Choroid plexus epithelial cell (primary cell): Measurements from ENCODE around the gene FMO3.
A peak's percentile ranks its signal among the peaks of the same experiment; 100 is the strongest.

ENCODE experiments used
- DNase-seq: peaks from one replicate; pipeline ENCODE4 v3.0.0-alpha.2; 2010; ENCODE audit warnings: low read depth
- H3K4me3 ChIP-seq: 2 replicates; pipeline ENCODE4 v1.5.1; 2011; ENCODE audit warnings: low read depth, mild to moderate bottlenecking, control low read depth, low read length, moderate library complexity
- CTCF ChIP-seq: conservative IDR thresholded peaks from 2 replicates; pipeline ENCODE4 v1.5.1; 2011; ENCODE audit warnings: low read depth, mild to moderate bottlenecking, control low read depth, inconsistent platforms, low read length, moderate library complexity

Gene FMO3

GRCh38 chr1:171113382-171113781 is 22.7 kb downstream of the FMO3 start:
- DNase-seq: peak; percentile 54
- TF ChIP-seq CTCF: no peak
- no peak overlapping the region for H3K4me3 ChIP-seq

GRCh38 chr1:171115280-171115897 is 24.7 kb downstream of the FMO3 start:
- H3K4me3 ChIP-seq: no peak overlapping the region
- no peak for TF ChIP-seq CTCF
- no peak for DNase-seq

- TF ChIP-seq CTCF: no peak
- no peak overlapping the region for H3K4me3 ChIP-seq
- peak; percentile 24 for DNase-seq
Observed at GRCh38 chr1:171116676-171117075, 26.0 kb downstream of the FMO3 start.

- H3K4me3 ChIP-seq: no peak overlapping the region
- no peak for DNase-seq
- TF ChIP-seq CTCF: no peak
Observed at GRCh38 chr1:171117085-171117484, 26.4 kb downstream of the FMO3 start.

- no peak for TF ChIP-seq CTCF
Observed at GRCh38 chr1:171119648-171120047, 28.9 kb downstream of the FMO3 start.

GRCh38 chr1:171122299-171122698 is 31.6 kb downstream of the FMO3 start:
- no peak for TF ChIP-seq CTCF
- no peak overlapping the region for H3K4me3 ChIP-seq
- DNase-seq: no peak

More at GRCh38 chr1:171119648-171120047, 28.9 kb downstream of the FMO3 start:
- DNase-seq: no peak
- H3K4me3 ChIP-seq: no peak overlapping the region

- DNase-seq: no peak
- TF ChIP-seq CTCF: no peak
- no peak overlapping the region for H3K4me3 ChIP-seq
Observed at GRCh38 chr1:171122893-171123292, 32.2 kb downstream of the FMO3 start.
